ENCODE results near the gene DGUOK. TPM values are rescaled to one million over a fixed set of nuclear protein-coding genes. Genes with fewer than 3 reads are reported as not detected.
"Not testable (repeated sequence)": the region's sequence is repeated elsewhere in the genome, so short reads cannot be mapped to it uniquely, and the experiment has no call there.

DGUOK gene
- total RNA-seq, 1 donor from 2014 or later, result 52.3 TPM

GRCh38 chr2:73903313-73903712, 23.4 kb upstream of the DGUOK start:
- Histone ChIP-seq H3K27me3 (no peaks in the 10 kb centered on the region), H3K36me3 (no peaks in the 10 kb centered on the region), H3K27ac (no peak overlapping the region), H3K9me3 (no peaks in the 10 kb centered on the region), H3K4me1 (no peaks in the 10 kb centered on the region), H3K4me3 (no peak overlapping the region)
- intact Hi-C loops (cut with DNase I), result no loop called here
- TF ChIP-seq, protein P1, sequence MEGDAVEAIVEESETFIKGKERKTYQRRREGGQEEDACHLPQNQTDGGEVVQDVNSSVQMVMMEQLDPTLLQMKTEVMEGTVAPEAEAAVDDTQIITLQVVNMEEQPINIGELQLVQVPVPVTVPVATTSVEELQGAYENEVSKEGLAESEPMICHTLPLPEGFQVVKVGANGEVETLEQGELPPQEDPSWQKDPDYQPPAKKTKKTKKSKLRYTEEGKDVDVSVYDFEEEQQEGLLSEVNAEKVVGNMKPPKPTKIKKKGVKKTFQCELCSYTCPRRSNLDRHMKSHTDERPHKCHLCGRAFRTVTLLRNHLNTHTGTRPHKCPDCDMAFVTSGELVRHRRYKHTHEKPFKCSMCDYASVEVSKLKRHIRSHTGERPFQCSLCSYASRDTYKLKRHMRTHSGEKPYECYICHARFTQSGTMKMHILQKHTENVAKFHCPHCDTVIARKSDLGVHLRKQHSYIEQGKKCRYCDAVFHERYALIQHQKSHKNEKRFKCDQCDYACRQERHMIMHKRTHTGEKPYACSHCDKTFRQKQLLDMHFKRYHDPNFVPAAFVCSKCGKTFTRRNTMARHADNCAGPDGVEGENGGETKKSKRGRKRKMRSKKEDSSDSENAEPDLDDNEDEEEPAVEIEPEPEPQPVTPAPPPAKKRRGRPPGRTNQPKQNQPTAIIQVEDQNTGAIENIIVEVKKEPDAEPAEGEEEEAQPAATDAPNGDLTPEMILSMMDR (IDR thresholded peaks at IDR 0.05), result no peak
- no peak for TF ChIP-seq POLR2A (IDR thresholded peaks at IDR 0.05)
- TF ChIP-seq POLR2AphosphoS5 (IDR thresholded peaks at IDR 0.05; ENCODE audit: insufficient read depth in 1 of 2, low read depth in 1 of 2), result no peak
- no peak for DNase-seq (ENCODE audit: extremely low spot score in 2 of 2)

- H3K4me1 ChIP-seq; H3K27ac ChIP-seq; H3K9me3 ChIP-seq; H3K4me3 ChIP-seq; H3K27me3 ChIP-seq; DNase-seq (ENCODE audit: extremely low spot score in 2 of 2); H3K36me3 ChIP-seq; intact Hi-C loops (cut with DNase I): not testable (repeated sequence)
Observed at GRCh38 chr2:73903949-73904613, 22.6 kb upstream of the DGUOK start.

GRCh38 chr2:73904952-73905351, 21.7 kb upstream of the DGUOK start:
- no peaks in the 10 kb centered on the region for H3K27me3 ChIP-seq
- H3K4me3 ChIP-seq, result no peak overlapping the region
- intact Hi-C loops (cut with DNase I), result no loop called here
- H3K9me3 ChIP-seq, result no peaks in the 10 kb centered on the region
- DNase-seq (ENCODE audit: extremely low spot score in 2 of 2), result no peak
- no peaks in the 10 kb centered on the region for H3K36me3 ChIP-seq
- TF ChIP-seq POLR2AphosphoS5 (IDR thresholded peaks at IDR 0.05; ENCODE audit: insufficient read depth in 1 of 2, low read depth in 1 of 2) (no peak), POLR2A (IDR thresholded peaks at IDR 0.05) (no peak)
- TF ChIP-seq, protein P1 (IDR thresholded peaks at IDR 0.05), result no peak
- H3K4me1 ChIP-seq, result no peaks in the 10 kb centered on the region
- no peak overlapping the region for H3K27ac ChIP-seq

- H3K27ac ChIP-seq, result no peak overlapping the region
- DNase-seq (ENCODE audit: extremely low spot score in 2 of 2), result peak in 1 of 2 donors; percentile 34
- intact Hi-C loops (cut with DNase I), result no loop called here
- no peaks in the 10 kb centered on the region for H3K27me3 ChIP-seq
- H3K9me3 ChIP-seq, result no peaks in the 10 kb centered on the region
- H3K4me3 ChIP-seq, result no peak overlapping the region
- H3K36me3 ChIP-seq, result no peaks in the 10 kb centered on the region
- no peak for TF ChIP-seq POLR2AphosphoS5 (IDR thresholded peaks at IDR 0.05; ENCODE audit: insufficient read depth in 1 of 2, low read depth in 1 of 2)
- TF ChIP-seq, protein P1 (IDR thresholded peaks at IDR 0.05), result no peak
- TF ChIP-seq POLR2A (IDR thresholded peaks at IDR 0.05), result no peak
- no peaks in the 10 kb centered on the region for H3K4me1 ChIP-seq
Observed at GRCh38 chr2:73906847-73907505, 19.7 kb upstream of the DGUOK start.

DNA sequence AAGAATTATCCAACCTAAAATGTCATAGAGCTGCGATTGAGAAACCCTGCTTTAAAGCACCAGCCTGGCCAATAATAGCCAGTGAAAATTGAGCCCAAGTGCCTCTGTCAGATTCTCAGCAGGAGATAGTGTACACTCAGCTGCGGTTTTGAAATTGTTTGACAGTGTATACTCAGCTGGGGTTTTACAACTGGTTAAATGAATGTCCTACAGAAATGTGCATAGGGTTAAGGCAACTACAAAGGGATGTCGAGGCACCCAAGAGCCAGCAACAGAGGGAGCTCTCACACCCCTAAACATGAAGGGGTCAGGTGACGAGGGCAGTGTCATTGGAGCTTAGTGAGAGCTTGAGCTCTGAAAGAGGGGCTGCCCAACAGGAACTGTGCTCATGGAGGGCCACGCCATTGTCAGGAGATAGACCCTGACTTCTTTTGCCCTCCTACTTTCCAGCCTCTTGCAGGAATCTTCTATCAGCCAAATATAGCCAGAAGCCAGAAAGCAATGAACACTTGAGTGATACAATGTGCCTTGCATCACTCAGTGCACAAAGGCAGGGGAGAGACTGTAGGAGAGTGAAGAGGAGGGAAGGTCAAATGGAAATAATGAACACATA, 18.7 kb upstream of the DGUOK start:
- intact Hi-C loops (cut with DNase I), result no loop called here
- no peak for TF ChIP-seq POLR2A (IDR thresholded peaks at IDR 0.05)
- no peak for TF ChIP-seq POLR2AphosphoS5 (IDR thresholded peaks at IDR 0.05; ENCODE audit: insufficient read depth in 1 of 2, low read depth in 1 of 2)
- TF ChIP-seq, protein P1 (IDR thresholded peaks at IDR 0.05), result peak in 1 of 3 experiments; percentile 18
- Histone ChIP-seq H3K27ac (no peak overlapping the region), H3K4me3 (no peak overlapping the region), H3K9me3 (no peaks in the 10 kb centered on the region), H3K4me1 (no peaks in the 10 kb centered on the region), H3K27me3 (no peaks in the 10 kb centered on the region), H3K36me3 (no peaks in the 10 kb centered on the region)
- peak in 1 of 2 donors; percentile 19 for DNase-seq (ENCODE audit: extremely low spot score in 2 of 2)
